K562 (cell line): ENCODE data around the gene CEACAM7. TPM values are rescaled to one million over a fixed set of nuclear protein-coding genes. Genes with fewer than 3 reads are reported as not detected.

Source experiments
- ATAC-seq: fragments of 200-7000 bp; cut with Tn5 transposase; 3 replicates; pipeline ENCODE4 v1.9.1; 2020; ENCODE audit warnings: moderate library complexity
- BruUV-seq: library from RNA; stranded (reverse); fragments of 400-500 nt; replicated peaks from 2 replicates; lab custom pipeline; 2021; lab: Mats Ljungman, UMichigan
- CTCF ChIA-PET: fragments of 300-600 bp; formaldehyde crosslinking; extraction: SDS; loops from one replicate; lab custom pipeline; 2021; ENCODE audit warnings: low intra/inter-chr PET ratio; lab: Yijun Ruan, JAX
- POLR2A ChIA-PET: fragments of 300-600, 350-650 bp; sonication (Branson Sonifier 250); formaldehyde crosslinking; extraction: SDS; loops from one replicate; lab custom pipeline; 2021; ENCODE audit warnings: antibody characterized with exemption, inconsistent platforms; lab: Yijun Ruan, JAX
- DNase-seq, 4 experiments: peaks; one replicate each; pipeline versions ENCODE4 v3.0.0 to v3.0.0-alpha.2; 2011 to 2018; ENCODE audit warnings: low spot score in 3 of 4, mixed read lengths in 3 of 4; ENCODE audit errors: extremely low read depth in 1 of 4
- FAIRE-seq: peaks from 2 replicates; lab custom pipeline; 2011; peaks lifted over from hg19 to GRCh38; lab: Jason Lieb, UNC
- H2AFZ ChIP-seq: 2 replicates; pipeline ENCODE4 v1.6.0; 2011; ENCODE audit warnings: low read depth, low read length, control low read depth, inconsistent platforms
- H3K27ac ChIP-seq: fragments of 200-600 bp; 3 replicates; pipeline ENCODE4 v1.8.0; 2011; ENCODE audit warnings: low read depth, mild to moderate bottlenecking, control low read depth, inconsistent platforms, low read length, moderate library complexity, mixed read lengths; ENCODE audit errors: extremely low read depth
- H3K27me3 ChIP-seq, 2 experiments: fragments of 300-600 bp in 1 of 2; 2 replicates in 1 of 2; 3 replicates in 1 of 2; pipeline versions ENCODE4 v1.6.0 to v1.8.0; 2011; ENCODE audit warnings: inconsistent platforms in 2 of 2, low read length in 2 of 2, mild to moderate bottlenecking in 1 of 2, mixed read lengths in 1 of 2, moderate library complexity in 1 of 2; ENCODE audit not compliant: control insufficient read depth in 2 of 2, insufficient read depth in 2 of 2
- H3K36me3 ChIP-seq: fragments of 300-600 bp; 3 replicates; pipeline ENCODE4 v1.8.0; 2011; ENCODE audit warnings: mild to moderate bottlenecking, low read length, inconsistent platforms; ENCODE audit not compliant: control insufficient read depth, insufficient read depth
- H3K4me1 ChIP-seq, 2 experiments: fragments of 200-600 bp in 1 of 2; replicated peaks in 1 of 2; 2 replicates in 1 of 2; 3 replicates in 1 of 2; pipeline versions ENCODE4 v1.5.1 to v1.8.0; 2011; ENCODE audit warnings: inconsistent platforms in 2 of 2, low read length in 2 of 2, mild to moderate bottlenecking in 1 of 2, mixed read lengths in 1 of 2, moderate library complexity in 1 of 2; ENCODE audit not compliant: control insufficient read depth in 2 of 2, insufficient read depth in 2 of 2
- H3K4me2 ChIP-seq: 2 replicates; pipeline ENCODE4 v1.6.1; 2011; ENCODE audit warnings: low read length, control low read depth, inconsistent platforms, mixed read lengths; ENCODE audit not compliant: insufficient read depth
- H3K4me3 ChIP-seq: fragments of 200-600 bp; sonication (generic), shearing (Covaris generic); 2 replicates; pipeline ENCODE4 v1.5.1; 2016; ENCODE audit warnings: control low read depth, inconsistent platforms
- H3K79me2 ChIP-seq: fragments of 200-600 bp; 3 replicates; pipeline ENCODE4 v1.8.0; 2011; ENCODE audit warnings: low read length, inconsistent platforms; ENCODE audit not compliant: control insufficient read depth, insufficient read depth
- H3K9ac ChIP-seq, 2 experiments: 2 replicates each; pipeline versions ENCODE4 v1.6.0 to v1.6.1; 2011; ENCODE audit warnings: low read depth in 2 of 2, low read length in 2 of 2, control low read depth in 1 of 2, inconsistent platforms in 1 of 2, mild to moderate bottlenecking in 1 of 2, mixed read lengths in 1 of 2; ENCODE audit not compliant: insufficient read depth in 1 of 2
- H3K9me1 ChIP-seq: one replicate; pipeline ENCODE4 v1.6.0; 2011; ENCODE audit warnings: inconsistent platforms, mild to moderate bottlenecking, low read length, moderate library complexity; ENCODE audit not compliant: control insufficient read depth, insufficient read depth
- H3K9me3 ChIP-seq: replicated peaks from 2 replicates; pipeline ENCODE4 v1.5.1; 2011; ENCODE audit warnings: low read depth, low read length, inconsistent platforms; ENCODE audit not compliant: control insufficient read depth, insufficient read depth
- H4K20me1 ChIP-seq: replicated peaks from 2 replicates; pipeline ENCODE4 v1.6.1; 2011; ENCODE audit warnings: low read length, inconsistent platforms, mixed read lengths; ENCODE audit not compliant: control insufficient read depth, insufficient read depth
- MTF1 ChIP-seq: fragments of 250-450 bp; sonication (Bioruptor Pico); IDR thresholded peaks from 2 replicates; pipeline ENCODE4 v1.9.0; 2021; ENCODE audit warnings: moderate library complexity, mild to moderate bottlenecking, inconsistent platforms, borderline replicate concordance
- NFIC ChIP-seq: fragments of 450-650 bp; IDR thresholded peaks from 2 replicates; pipeline ENCODE4 v1.6.1; 2017; ENCODE audit warnings: mild to moderate bottlenecking, inconsistent platforms
- POLR2B ChIP-seq: fragments of 450-650 bp; IDR thresholded peaks from 2 replicates; pipeline ENCODE4 v1.6.1; 2018; ENCODE audit warnings: low read depth; ENCODE audit not compliant: partially characterized antibody
- SREBF2 ChIP-seq: sonication (generic); formaldehyde crosslinking; IDR thresholded peaks from 2 replicates; pipeline ENCODE4 v1.4.0; 2020; ENCODE audit warnings: mild to moderate bottlenecking, missing genetic modification reagents
- ZSCAN32 ChIP-seq: fragments of 450-650 bp; formaldehyde crosslinking; IDR thresholded peaks from 2 replicates; pipeline ENCODE4 v1.4.0; 2020; ENCODE audit warnings: mild to moderate bottlenecking, moderate library complexity
- WGBS: fragments of 100-300 bp; shearing (Covaris generic); methylation state at CpG from one replicate; pipeline ENCODE4 v1.1.6; 2016; ENCODE audit warnings: low coverage, mixed read lengths; ENCODE audit not compliant: insufficient coverage; ENCODE audit errors: missing lambda C conversion rate; 5-methylcytosine and 5-hydroxymethylcytosine counted together
- in situ Hi-C: fragments of 300-500 bp; cut with MboI; formaldehyde crosslinking; loops from 4 replicates; pipeline ENCODE4 v1.15.0; 2018; ENCODE audit warnings: inconsistent platforms, mixed read lengths
- intact Hi-C: fragments of 100-400 bp; cut with micrococcal nuclease; formaldehyde crosslinking; loops from 2 replicates; pipeline ENCODE4 v1.14.2; 2022
- polyA plus RNA-seq, 8 experiments: library from polyadenylated mRNA; depleted of rRNA in 4 of 8; stranded (reverse) in 5 of 8; unstranded in 3 of 8; fragments of >200 nt; fragmentation: Nextera tagmentation in 2 of 8; fragmentation: Illumina TruSeq in 1 of 8; extraction: Ambion mirVana in 2 of 8; extraction: Trizol in 1 of 8; gene quantifications; 2 replicates each; pipeline versions ENCODE4 v1.2.1 to v1.2.3, GENCODE V29; 2011 to 2014; ENCODE audit warnings: inconsistent platforms in 1 of 8, missing spikeins in 1 of 8
- total RNA-seq, 7 experiments: library from RNA; depleted of rRNA in 6 of 7; stranded (reverse); fragments of >200 nt in 6 of 7; fragmentation: Illumina TruSeq in 2 of 7; extraction: Trizol in 2 of 7; gene quantifications; 2 replicates each; pipeline versions ENCODE4 v1.2.1 to v1.2.3, GENCODE V29; 2011 to 2021; ENCODE audit warnings: low replicate concordance in 1 of 7
- TF ChIP-seq, protein P1 (sequence below): fragments of 250-450 bp; sonication (Bioruptor Pico); IDR thresholded peaks from 2 replicates; pipeline ENCODE4 v1.4.0; 2020
- TF ChIP-seq, protein P2 (sequence below): sonication (generic); formaldehyde crosslinking; IDR thresholded peaks from 2 replicates; pipeline ENCODE4 v1.8.1; 2023; ENCODE audit warnings: mild to moderate bottlenecking, missing genetic modification reagents, moderate library complexity
- TF ChIP-seq, protein P3 (sequence below): fragments of 200-400 bp; formaldehyde crosslinking; IDR thresholded peaks from 2 replicates; pipeline ENCODE4 v1.6.1; 2017; ENCODE audit warnings: mild to moderate bottlenecking, low read depth, low read length, moderate library complexity
- TF ChIP-seq, protein P4 (sequence below): fragments of 250-450 bp; sonication (Bioruptor Pico); IDR thresholded peaks from 2 replicates; pipeline ENCODE4 v1.9.0; 2021; ENCODE audit warnings: mild to moderate bottlenecking, inconsistent platforms

CEACAM7 gene
- total and polyA plus RNA-seq, 9 of the 15 experiments (the other 6 are each of a cell fraction or from before 2014, with no cell fraction given): not detected

DNA sequence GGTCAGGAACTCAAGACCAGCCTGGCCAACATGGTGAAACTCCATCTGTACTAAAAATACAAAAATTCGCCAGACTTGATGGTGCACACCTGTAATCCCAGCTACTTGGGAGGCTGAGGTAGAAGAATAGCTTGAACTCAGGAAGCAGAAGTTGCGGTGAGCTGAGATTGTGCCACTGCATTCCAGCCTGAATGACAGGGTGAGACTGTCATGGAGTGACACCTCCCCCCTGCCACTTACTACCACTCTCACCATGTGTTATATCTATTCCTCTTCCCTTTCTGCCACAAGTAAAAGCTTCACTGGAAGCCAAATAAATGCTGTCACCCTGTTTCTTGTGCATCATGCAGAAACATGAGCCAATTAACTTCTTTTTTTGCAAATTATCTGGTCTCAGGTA is 50.6 kb downstream of the CEACAM7 start:
- ATAC-seq (no peak), FAIRE-seq (no peak), DNase-seq (no peak)
- Histone ChIP-seq H3K9ac (no peak overlapping the region), H3K27me3 (no peaks in the 10 kb centered on the region; a peak in 1 of 5 replicates), H3K36me3 (no peaks in the 10 kb centered on the region), H3K79me2 (no peaks in the 10 kb centered on the region), H2AFZ (no peak overlapping the region), H3K9me1 (no peaks in the 10 kb centered on the region), H3K27ac (no peak overlapping the region), H3K4me1 (no peaks in the 10 kb centered on the region), H3K9me3 (no peaks in the 10 kb centered on the region), H3K4me2 (no peak overlapping the region), H3K4me3 (no peak overlapping the region), H4K20me1 (no peaks in the 10 kb centered on the region)
- WGBS: 0% methylated on average over 2 of the region's 2 CpGs
- in situ Hi-C loops: no loop called here
- POLR2A ChIA-PET: no interaction called here
- BruUV-seq: no TSS peak
- intact Hi-C loops: no loop called here
- CTCF ChIA-PET: no interaction called here
- TF ChIP-seq NFIC (no peak), SREBF2 (CRISPR knock-in tag) (no peak), POLR2B (no peak), MTF1 (CRISPR knock-in tag) (no peak), ZSCAN32 (no peak)
- TF ChIP-seq, protein P1, sequence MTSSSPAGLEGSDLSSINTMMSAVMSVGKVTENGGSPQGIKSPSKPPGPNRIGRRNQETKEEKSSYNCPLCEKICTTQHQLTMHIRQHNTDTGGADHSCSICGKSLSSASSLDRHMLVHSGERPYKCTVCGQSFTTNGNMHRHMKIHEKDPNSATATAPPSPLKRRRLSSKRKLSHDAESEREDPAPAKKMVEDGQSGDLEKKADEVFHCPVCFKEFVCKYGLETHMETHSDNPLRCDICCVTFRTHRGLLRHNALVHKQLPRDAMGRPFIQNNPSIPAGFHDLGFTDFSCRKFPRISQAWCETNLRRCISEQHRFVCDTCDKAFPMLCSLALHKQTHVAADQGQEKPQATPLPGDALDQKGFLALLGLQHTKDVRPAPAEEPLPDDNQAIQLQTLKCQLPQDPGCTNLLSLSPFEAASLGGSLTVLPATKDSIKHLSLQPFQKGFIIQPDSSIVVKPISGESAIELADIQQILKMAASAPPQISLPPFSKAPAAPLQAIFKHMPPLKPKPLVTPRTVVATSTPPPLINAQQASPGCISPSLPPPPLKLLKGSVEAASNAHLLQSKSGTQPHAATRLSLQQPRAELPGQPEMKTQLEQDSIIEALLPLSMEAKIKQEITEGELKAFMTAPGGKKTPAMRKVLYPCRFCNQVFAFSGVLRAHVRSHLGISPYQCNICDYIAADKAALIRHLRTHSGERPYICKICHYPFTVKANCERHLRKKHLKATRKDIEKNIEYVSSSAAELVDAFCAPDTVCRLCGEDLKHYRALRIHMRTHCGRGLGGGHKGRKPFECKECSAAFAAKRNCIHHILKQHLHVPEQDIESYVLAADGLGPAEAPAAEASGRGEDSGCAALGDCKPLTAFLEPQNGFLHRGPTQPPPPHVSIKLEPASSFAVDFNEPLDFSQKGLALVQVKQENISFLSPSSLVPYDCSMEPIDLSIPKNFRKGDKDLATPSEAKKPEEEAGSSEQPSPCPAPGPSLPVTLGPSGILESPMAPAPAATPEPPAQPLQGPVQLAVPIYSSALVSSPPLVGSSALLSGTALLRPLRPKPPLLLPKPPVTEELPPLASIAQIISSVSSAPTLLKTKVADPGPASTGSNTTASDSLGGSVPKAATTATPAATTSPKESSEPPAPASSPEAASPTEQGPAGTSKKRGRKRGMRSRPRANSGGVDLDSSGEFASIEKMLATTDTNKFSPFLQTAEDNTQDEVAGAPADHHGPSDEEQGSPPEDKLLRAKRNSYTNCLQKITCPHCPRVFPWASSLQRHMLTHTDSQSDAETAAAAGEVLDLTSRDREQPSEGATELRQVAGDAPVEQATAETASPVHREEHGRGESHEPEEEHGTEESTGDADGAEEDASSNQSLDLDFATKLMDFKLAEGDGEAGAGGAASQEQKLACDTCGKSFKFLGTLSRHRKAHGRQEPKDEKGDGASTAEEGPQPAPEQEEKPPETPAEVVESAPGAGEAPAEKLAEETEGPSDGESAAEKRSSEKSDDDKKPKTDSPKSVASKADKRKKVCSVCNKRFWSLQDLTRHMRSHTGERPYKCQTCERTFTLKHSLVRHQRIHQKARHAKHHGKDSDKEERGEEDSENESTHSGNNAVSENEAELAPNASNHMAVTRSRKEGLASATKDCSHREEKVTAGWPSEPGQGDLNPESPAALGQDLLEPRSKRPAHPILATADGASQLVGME: no peak
- TF ChIP-seq, protein P2, sequence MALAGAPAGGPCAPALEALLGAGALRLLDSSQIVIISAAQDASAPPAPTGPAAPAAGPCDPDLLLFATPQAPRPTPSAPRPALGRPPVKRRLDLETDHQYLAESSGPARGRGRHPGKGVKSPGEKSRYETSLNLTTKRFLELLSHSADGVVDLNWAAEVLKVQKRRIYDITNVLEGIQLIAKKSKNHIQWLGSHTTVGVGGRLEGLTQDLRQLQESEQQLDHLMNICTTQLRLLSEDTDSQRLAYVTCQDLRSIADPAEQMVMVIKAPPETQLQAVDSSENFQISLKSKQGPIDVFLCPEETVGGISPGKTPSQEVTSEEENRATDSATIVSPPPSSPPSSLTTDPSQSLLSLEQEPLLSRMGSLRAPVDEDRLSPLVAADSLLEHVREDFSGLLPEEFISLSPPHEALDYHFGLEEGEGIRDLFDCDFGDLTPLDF (CRISPR knock-in tag): no peak
- TF ChIP-seq, protein P3, sequence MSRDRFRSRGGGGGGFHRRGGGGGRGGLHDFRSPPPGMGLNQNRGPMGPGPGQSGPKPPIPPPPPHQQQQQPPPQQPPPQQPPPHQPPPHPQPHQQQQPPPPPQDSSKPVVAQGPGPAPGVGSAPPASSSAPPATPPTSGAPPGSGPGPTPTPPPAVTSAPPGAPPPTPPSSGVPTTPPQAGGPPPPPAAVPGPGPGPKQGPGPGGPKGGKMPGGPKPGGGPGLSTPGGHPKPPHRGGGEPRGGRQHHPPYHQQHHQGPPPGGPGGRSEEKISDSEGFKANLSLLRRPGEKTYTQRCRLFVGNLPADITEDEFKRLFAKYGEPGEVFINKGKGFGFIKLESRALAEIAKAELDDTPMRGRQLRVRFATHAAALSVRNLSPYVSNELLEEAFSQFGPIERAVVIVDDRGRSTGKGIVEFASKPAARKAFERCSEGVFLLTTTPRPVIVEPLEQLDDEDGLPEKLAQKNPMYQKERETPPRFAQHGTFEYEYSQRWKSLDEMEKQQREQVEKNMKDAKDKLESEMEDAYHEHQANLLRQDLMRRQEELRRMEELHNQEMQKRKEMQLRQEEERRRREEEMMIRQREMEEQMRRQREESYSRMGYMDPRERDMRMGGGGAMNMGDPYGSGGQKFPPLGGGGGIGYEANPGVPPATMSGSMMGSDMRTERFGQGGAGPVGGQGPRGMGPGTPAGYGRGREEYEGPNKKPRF: no peak
- TF ChIP-seq, protein P4, sequence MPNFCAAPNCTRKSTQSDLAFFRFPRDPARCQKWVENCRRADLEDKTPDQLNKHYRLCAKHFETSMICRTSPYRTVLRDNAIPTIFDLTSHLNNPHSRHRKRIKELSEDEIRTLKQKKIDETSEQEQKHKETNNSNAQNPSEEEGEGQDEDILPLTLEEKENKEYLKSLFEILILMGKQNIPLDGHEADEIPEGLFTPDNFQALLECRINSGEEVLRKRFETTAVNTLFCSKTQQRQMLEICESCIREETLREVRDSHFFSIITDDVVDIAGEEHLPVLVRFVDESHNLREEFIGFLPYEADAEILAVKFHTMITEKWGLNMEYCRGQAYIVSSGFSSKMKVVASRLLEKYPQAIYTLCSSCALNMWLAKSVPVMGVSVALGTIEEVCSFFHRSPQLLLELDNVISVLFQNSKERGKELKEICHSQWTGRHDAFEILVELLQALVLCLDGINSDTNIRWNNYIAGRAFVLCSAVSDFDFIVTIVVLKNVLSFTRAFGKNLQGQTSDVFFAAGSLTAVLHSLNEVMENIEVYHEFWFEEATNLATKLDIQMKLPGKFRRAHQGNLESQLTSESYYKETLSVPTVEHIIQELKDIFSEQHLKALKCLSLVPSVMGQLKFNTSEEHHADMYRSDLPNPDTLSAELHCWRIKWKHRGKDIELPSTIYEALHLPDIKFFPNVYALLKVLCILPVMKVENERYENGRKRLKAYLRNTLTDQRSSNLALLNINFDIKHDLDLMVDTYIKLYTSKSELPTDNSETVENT (CRISPR knock-in tag): no peak
